SJCRH30 (cell line): ENCODE measurements around the gene SYTL4. TPM values are rescaled to one million over a fixed set of nuclear protein-coding genes. Genes with fewer than 3 reads are reported as not detected.
A peak's percentile ranks its signal among the peaks of the same experiment; 100 is the strongest.

Source experiments
- DNase-seq, 2 experiments: peaks; one replicate each; pipeline ENCODE4 v3.0.0-alpha.2; 2015 to 2020
- H3K27ac ChIP-seq: fragments of 250-450 bp; sonication (Bioruptor Pico); 2 replicates; pipeline ENCODE4 v1.5.1; 2020; ENCODE audit warnings: mild to moderate bottlenecking, moderate library complexity
- H3K27me3 ChIP-seq: fragments of 250-450 bp; sonication (Bioruptor Pico); 2 replicates; pipeline ENCODE4 v1.5.1; 2020; ENCODE audit warnings: mild to moderate bottlenecking, moderate library complexity
- H3K36me3 ChIP-seq: fragments of 250-450 bp; sonication (Bioruptor Pico); 2 replicates; pipeline ENCODE4 v1.5.1; 2020; ENCODE audit warnings: mild to moderate bottlenecking, moderate library complexity
- H3K4me1 ChIP-seq: fragments of 250-450 bp; sonication (Bioruptor Pico); 2 replicates; pipeline ENCODE4 v1.5.1; 2020; ENCODE audit warnings: mild to moderate bottlenecking, moderate library complexity
- H3K4me3 ChIP-seq: fragments of 250-450 bp; sonication (Bioruptor Pico); 2 replicates; pipeline ENCODE4 v1.5.1; 2020; ENCODE audit warnings: mild to moderate bottlenecking, moderate library complexity
- H3K9me3 ChIP-seq: fragments of 250-450 bp; sonication (Bioruptor Pico); replicated peaks from 2 replicates; pipeline ENCODE4 v1.5.1; 2020; ENCODE audit warnings: mild to moderate bottlenecking, moderate library complexity
- total RNA-seq: library from RNA; depleted of rRNA; stranded (reverse); fragments of >200 nt; shearing (Covaris generic); gene quantifications from 2 replicates; pipeline ENCODE4 v1.2.3, GENCODE V29; 2014

SYTL4 gene
- total RNA-seq, 1 experiment from 2014 or later, result not detected

- no peaks in the 10 kb centered on the region for H3K9me3 ChIP-seq
- no peak overlapping the region for H3K27ac ChIP-seq
- DNase-seq, result no peak
- H3K4me1 ChIP-seq, result no peaks in the 10 kb centered on the region
- H3K4me3 ChIP-seq, result no peak overlapping the region
- H3K27me3 ChIP-seq, result no peaks in the 10 kb centered on the region
- H3K36me3 ChIP-seq, result no peaks in the 10 kb centered on the region
Observed at GRCh38 chrX:100717363-100717762, 14.6 kb downstream of the SYTL4 start.

- no peak overlapping the region for H3K4me3 ChIP-seq
- no peaks in the 10 kb centered on the region for H3K9me3 ChIP-seq
- no peak overlapping the region for H3K27ac ChIP-seq
- H3K4me1 ChIP-seq, result no peaks in the 10 kb centered on the region
- H3K27me3 ChIP-seq, result no peaks in the 10 kb centered on the region
- no peaks in the 10 kb centered on the region for H3K36me3 ChIP-seq
- no peak for DNase-seq
Observed at GRCh38 chrX:100710816-100711215, 21.1 kb downstream of the SYTL4 start.

GRCh38 chrX:100704581-100705203, 27.2 kb downstream of the SYTL4 start:
- Histone ChIP-seq H3K4me1 (no peaks in the 10 kb centered on the region), H3K4me3 (no peak overlapping the region), H3K27me3 (no peaks in the 10 kb centered on the region), H3K36me3 (no peaks in the 10 kb centered on the region), H3K27ac (no peak overlapping the region), H3K9me3 (no peaks in the 10 kb centered on the region)
- DNase-seq, result no peak

- Histone ChIP-seq H3K4me1 (no peaks in the 10 kb centered on the region), H3K36me3 (no peaks in the 10 kb centered on the region), H3K9me3 (no peaks in the 10 kb centered on the region), H3K4me3 (no peak overlapping the region), H3K27ac (no peak overlapping the region), H3K27me3 (no peaks in the 10 kb centered on the region)
- no peak for DNase-seq
Observed at GRCh38 chrX:100700809-100701208, 31.1 kb downstream of the SYTL4 start.

GRCh38 chrX:100698551-100698950, 33.4 kb downstream of the SYTL4 start:
- Histone ChIP-seq H3K27ac (no peak overlapping the region), H3K4me3 (no peak overlapping the region), H3K27me3 (no peaks in the 10 kb centered on the region), H3K9me3 (no peaks in the 10 kb centered on the region), H3K36me3 (no peaks in the 10 kb centered on the region), H3K4me1 (no peaks in the 10 kb centered on the region)
- no peak for DNase-seq

GRCh38 chrX:100696699-100697351, 35.1 kb downstream of the SYTL4 start:
- no peak overlapping the region for H3K27ac ChIP-seq
- no peak for DNase-seq
- no peaks in the 10 kb centered on the region for H3K9me3 ChIP-seq
- H3K36me3 ChIP-seq, result no peaks in the 10 kb centered on the region
- H3K27me3 ChIP-seq, result no peaks in the 10 kb centered on the region
- H3K4me1 ChIP-seq, result no peaks in the 10 kb centered on the region
- H3K4me3 ChIP-seq, result no peak overlapping the region

GRCh38 chrX:100695991-100696390, 35.9 kb downstream of the SYTL4 start:
- Histone ChIP-seq H3K4me1 (no peaks in the 10 kb centered on the region), H3K27me3 (no peaks in the 10 kb centered on the region), H3K36me3 (no peaks in the 10 kb centered on the region), H3K27ac (no peak overlapping the region), H3K4me3 (no peak overlapping the region), H3K9me3 (no peaks in the 10 kb centered on the region)
- DNase-seq, result no peak

- Histone ChIP-seq H3K27me3 (no peaks in the 10 kb centered on the region), H3K9me3 (no peaks in the 10 kb centered on the region), H3K4me3 (no peak overlapping the region), H3K4me1 (no peaks in the 10 kb centered on the region), H3K36me3 (no peaks in the 10 kb centered on the region), H3K27ac (no peak overlapping the region)
- no peak for DNase-seq
Observed at GRCh38 chrX:100695302-100695701, 36.6 kb downstream of the SYTL4 start.

- H3K9me3 ChIP-seq, result no peaks in the 10 kb centered on the region
- no peak overlapping the region for H3K4me3 ChIP-seq
- no peak for DNase-seq
- no peak overlapping the region for H3K27ac ChIP-seq
- no peaks in the 10 kb centered on the region for H3K27me3 ChIP-seq
- H3K36me3 ChIP-seq, result no peaks in the 10 kb centered on the region
- H3K4me1 ChIP-seq, result no peaks in the 10 kb centered on the region
Observed at GRCh38 chrX:100687546-100687945, 44.4 kb downstream of the SYTL4 start.

GRCh38 chrX:100687128-100687527, 44.8 kb downstream of the SYTL4 start:
- Histone ChIP-seq H3K4me1 (no peaks in the 10 kb centered on the region), H3K27me3 (no peaks in the 10 kb centered on the region), H3K4me3 (no peak overlapping the region), H3K27ac (no peak overlapping the region), H3K9me3 (no peaks in the 10 kb centered on the region), H3K36me3 (no peaks in the 10 kb centered on the region)
- no peak for DNase-seq

GRCh38 chrX:100685997-100686305, 46.0 kb downstream of the SYTL4 start:
- Histone ChIP-seq H3K9me3 (no peaks in the 10 kb centered on the region), H3K27ac (no peak overlapping the region), H3K27me3 (no peaks in the 10 kb centered on the region), H3K36me3 (no peaks in the 10 kb centered on the region), H3K4me3 (no peak overlapping the region), H3K4me1 (no peaks in the 10 kb centered on the region)
- DNase-seq, result no peak

GRCh38 chrX:100685284-100685996, 46.5 kb downstream of the SYTL4 start:
- Histone ChIP-seq H3K4me3 (no peak overlapping the region), H3K27me3 (no peaks in the 10 kb centered on the region), H3K9me3 (no peaks in the 10 kb centered on the region), H3K36me3 (no peaks in the 10 kb centered on the region), H3K4me1 (no peaks in the 10 kb centered on the region), H3K27ac (no peak overlapping the region)
- peak; percentile 51 to 81 for DNase-seq

GRCh38 chrX:100682939-100683338, 49.0 kb downstream of the SYTL4 start:
- Histone ChIP-seq H3K4me3 (no peak overlapping the region), H3K36me3 (no peaks in the 10 kb centered on the region), H3K4me1 (no peaks in the 10 kb centered on the region), H3K27me3 (no peaks in the 10 kb centered on the region), H3K27ac (no peak overlapping the region), H3K9me3 (no peaks in the 10 kb centered on the region)
- no peak for DNase-seq

GRCh38 chrX:100681599-100681998, 50.3 kb downstream of the SYTL4 start:
- no peaks in the 10 kb centered on the region for H3K4me1 ChIP-seq
- DNase-seq, result no peak
- H3K27ac ChIP-seq, result no peak overlapping the region
- no peak overlapping the region for H3K4me3 ChIP-seq
- no peaks in the 10 kb centered on the region for H3K9me3 ChIP-seq
- H3K27me3 ChIP-seq, result no peaks in the 10 kb centered on the region
- no peaks in the 10 kb centered on the region for H3K36me3 ChIP-seq

- no peak overlapping the region for H3K4me3 ChIP-seq
- H3K36me3 ChIP-seq, result no peaks in the 10 kb centered on the region
- H3K9me3 ChIP-seq, result no peaks in the 10 kb centered on the region
- H3K27me3 ChIP-seq, result no peaks in the 10 kb centered on the region
- no peaks in the 10 kb centered on the region for H3K4me1 ChIP-seq
- H3K27ac ChIP-seq, result no peak overlapping the region
- no peak for DNase-seq
Observed at GRCh38 chrX:100680756-100681155, 51.2 kb downstream of the SYTL4 start.
